ENCODE data around the gene GRM7. TPM values are rescaled to one million over a fixed set of nuclear protein-coding genes. Genes with fewer than 3 reads are reported as not detected.
"Not testable (repeated sequence)": the region's sequence is repeated elsewhere in the genome, so short reads cannot be mapped to it uniquely, and the experiment has no call there.

GRM7 gene
- total RNA-seq, 1 experiment from 2014 or later = not detected

DNA sequence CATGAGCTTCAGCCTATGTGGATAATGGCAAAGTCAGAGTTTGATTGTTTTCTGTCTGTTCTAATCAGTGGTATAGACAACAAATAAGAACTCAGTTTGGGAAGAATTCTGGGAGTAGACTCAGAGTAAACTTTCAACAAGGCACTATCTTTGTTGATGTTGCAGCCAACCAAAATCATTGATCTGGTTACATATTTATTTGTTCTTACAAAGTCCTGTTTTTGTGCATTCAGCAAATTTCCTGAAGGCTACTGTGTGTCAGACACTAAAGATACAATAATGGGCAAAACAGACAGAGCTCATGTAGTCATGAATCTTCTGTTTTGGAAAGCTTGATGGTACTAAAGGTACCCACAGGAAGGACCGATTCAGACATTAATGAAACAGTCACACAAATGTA, 55.0 kb downstream of the GRM7 start:
- Histone ChIP-seq H3K36me3 (no peaks in the 10 kb centered on the region), H3K4me1 (replicated peaks) (no peaks in the 10 kb centered on the region), H3K9me3 (replicated peaks) (no peaks in the 10 kb centered on the region; the same call in 1 of the 2 replicates), H3K27me3 (replicated peaks) (no peaks in the 10 kb centered on the region), H3K27ac (no peak overlapping the region), H3K4me3 (no peak overlapping the region)
- no peak for DNase-seq (ENCODE audit: low read depth in 1 of 2, low spot score in 2 of 2)

DNA sequence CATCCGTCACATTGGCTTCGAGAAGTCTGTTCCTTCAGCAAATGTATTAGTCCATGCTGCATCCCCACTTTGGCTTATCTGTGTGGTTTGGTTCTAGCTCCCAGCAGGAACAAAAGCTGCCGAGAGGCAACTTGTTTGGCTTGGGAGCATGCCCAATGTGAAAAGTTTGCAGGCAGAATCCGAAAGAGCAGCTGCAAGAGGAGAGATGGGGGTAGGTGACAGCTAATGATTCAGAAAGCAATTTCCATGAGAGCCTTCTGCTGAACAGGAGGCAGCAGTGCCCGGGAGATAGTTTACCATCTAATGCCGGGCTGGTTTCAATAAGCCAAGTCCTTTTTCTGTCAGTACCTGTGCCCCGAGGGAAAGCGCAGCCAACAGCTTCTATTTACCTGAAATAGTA, 60.2 kb downstream of the GRM7 start:
- Histone ChIP-seq H3K36me3 (no peaks in the 10 kb centered on the region), H3K27me3 (replicated peaks) (no peaks in the 10 kb centered on the region), H3K9me3 (replicated peaks) (no peaks in the 10 kb centered on the region; the same call in 1 of the 2 replicates), H3K4me3 (no peak overlapping the region), H3K27ac (no peak overlapping the region), H3K4me1 (replicated peaks) (no peaks in the 10 kb centered on the region)
- no peak for DNase-seq (ENCODE audit: low read depth in 1 of 2, low spot score in 2 of 2)

DNA sequence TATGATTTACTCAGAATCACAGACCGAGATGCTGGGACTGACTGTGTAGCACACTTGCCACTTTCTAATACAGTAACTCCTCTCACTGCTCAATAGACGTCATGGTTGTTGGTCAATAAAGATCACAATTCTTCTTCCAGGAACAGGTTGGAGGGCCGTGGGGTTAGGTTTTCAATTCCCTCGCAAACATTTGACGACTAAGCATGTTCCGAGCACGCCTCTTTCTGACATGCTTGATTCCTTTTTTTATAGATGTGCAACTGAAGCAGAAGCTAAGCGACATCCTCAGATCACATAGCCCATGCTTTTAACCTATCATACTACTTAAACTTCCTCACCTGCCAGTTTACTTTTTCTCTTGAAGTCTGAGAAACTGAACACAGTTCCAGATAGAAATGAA, 61.0 kb downstream of the GRM7 start:
- no peaks in the 10 kb centered on the region for H3K27me3 ChIP-seq (replicated peaks)
- no peaks in the 10 kb centered on the region; the same call in 1 of the 2 replicates for H3K9me3 ChIP-seq (replicated peaks)
- H3K36me3 ChIP-seq = no peaks in the 10 kb centered on the region
- H3K4me1 ChIP-seq (replicated peaks) = no peaks in the 10 kb centered on the region
- H3K4me3 ChIP-seq = no peak overlapping the region
- no peak for DNase-seq (ENCODE audit: low read depth in 1 of 2, low spot score in 2 of 2)
- no peak overlapping the region for H3K27ac ChIP-seq

DNA sequence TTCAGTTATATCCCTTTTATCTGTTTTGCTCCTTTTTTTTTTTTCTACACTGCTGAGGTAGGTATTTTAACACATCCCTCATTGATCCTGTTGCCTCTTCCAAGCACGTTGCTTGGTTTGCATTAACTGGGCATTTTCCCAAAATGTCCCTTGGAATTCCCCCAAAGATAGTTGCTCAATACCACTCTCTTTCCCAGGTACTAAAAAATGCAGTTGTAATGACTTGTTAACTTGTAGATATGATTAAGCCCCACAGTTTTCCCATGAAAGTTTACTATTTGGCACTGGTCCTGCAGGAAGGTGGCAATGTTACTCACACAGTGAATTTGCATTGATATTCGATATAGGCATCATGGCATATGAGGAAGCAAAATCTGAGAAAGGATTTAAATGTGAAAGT, 67.1 kb downstream of the GRM7 start:
- H3K4me1 ChIP-seq (replicated peaks) = no peaks in the 10 kb centered on the region
- no peaks in the 10 kb centered on the region for H3K9me3 ChIP-seq (replicated peaks)
- DNase-seq (ENCODE audit: low read depth in 1 of 2, low spot score in 2 of 2) = no peak
- H3K27ac ChIP-seq = no peak overlapping the region
- H3K36me3 ChIP-seq = no peaks in the 10 kb centered on the region
- no peaks in the 10 kb centered on the region for H3K27me3 ChIP-seq (replicated peaks)
- H3K4me3 ChIP-seq = no peak overlapping the region

DNA sequence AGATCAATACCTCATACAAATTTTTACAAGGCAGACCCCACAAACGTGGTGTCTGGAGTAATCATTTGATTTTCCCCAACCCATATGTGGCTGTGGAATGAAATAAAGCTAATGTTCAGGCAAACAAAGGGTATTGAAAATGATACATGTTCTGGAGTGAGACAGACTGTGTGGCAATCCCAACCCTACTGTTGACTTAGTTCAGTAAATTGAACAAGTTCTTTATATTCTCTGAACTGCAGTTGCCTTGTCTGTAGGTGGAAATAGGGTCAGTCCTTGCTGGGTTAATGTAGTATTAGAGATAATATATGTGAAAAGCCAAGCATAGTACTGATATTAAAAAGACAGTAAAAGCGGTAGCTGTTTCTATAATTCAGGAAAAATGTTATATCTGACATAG, 69.0 kb downstream of the GRM7 start:
- DNase-seq (ENCODE audit: low read depth in 1 of 2, low spot score in 2 of 2) = no peak
- Histone ChIP-seq H3K9me3 (replicated peaks) (no peaks in the 10 kb centered on the region), H3K4me3 (no peak overlapping the region), H3K27ac (no peak overlapping the region), H3K36me3 (no peaks in the 10 kb centered on the region), H3K27me3 (replicated peaks) (no peaks in the 10 kb centered on the region), H3K4me1 (replicated peaks) (no peaks in the 10 kb centered on the region)

GRCh38 chr3:6935418-6935817, 74.5 kb downstream of the GRM7 start:
- H3K27ac ChIP-seq = not testable (repeated sequence)

GRCh38 chr3:6935970-6936369, 75.1 kb downstream of the GRM7 start:
- H3K27me3 ChIP-seq (replicated peaks) = no peaks in the 10 kb centered on the region
- H3K27ac ChIP-seq = no peak overlapping the region
- DNase-seq (ENCODE audit: low read depth in 1 of 2, low spot score in 2 of 2) = no peak
- H3K4me3 ChIP-seq = no peak overlapping the region
- H3K9me3 ChIP-seq (replicated peaks) = no peaks in the 10 kb centered on the region
- H3K36me3 ChIP-seq = no peaks in the 10 kb centered on the region
- no peaks in the 10 kb centered on the region for H3K4me1 ChIP-seq (replicated peaks)

More at GRCh38 chr3:6935418-6935817, 74.5 kb downstream of the GRM7 start:
- not testable (repeated sequence) for H3K4me1 ChIP-seq (replicated peaks); H3K9me3 ChIP-seq (replicated peaks); H3K4me3 ChIP-seq; DNase-seq (ENCODE audit: low read depth in 1 of 2, low spot score in 2 of 2); H3K36me3 ChIP-seq; H3K27me3 ChIP-seq (replicated peaks)

DNA sequence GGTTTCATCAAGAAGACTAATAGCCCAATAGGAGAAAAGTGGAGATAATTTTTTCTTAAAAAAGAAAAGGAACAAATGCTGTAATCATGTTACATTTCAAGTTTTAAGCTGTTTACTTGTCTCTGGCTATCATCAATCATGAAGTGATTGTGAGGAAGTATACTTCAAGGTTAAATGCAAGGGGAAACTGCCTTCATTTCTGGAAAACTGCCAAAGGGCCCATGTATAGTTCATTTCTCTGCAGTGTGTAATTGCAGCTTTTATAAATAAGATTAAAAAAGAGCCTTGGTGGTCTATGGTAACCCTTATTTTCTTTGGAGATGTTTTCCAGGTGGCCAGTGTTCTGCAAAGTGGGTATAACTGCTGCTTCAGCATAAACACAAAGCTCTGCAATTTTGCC, 101.9 kb downstream of the GRM7 start:
- DNase-seq (ENCODE audit: low read depth in 1 of 2, low spot score in 2 of 2) = no peak

DNA sequence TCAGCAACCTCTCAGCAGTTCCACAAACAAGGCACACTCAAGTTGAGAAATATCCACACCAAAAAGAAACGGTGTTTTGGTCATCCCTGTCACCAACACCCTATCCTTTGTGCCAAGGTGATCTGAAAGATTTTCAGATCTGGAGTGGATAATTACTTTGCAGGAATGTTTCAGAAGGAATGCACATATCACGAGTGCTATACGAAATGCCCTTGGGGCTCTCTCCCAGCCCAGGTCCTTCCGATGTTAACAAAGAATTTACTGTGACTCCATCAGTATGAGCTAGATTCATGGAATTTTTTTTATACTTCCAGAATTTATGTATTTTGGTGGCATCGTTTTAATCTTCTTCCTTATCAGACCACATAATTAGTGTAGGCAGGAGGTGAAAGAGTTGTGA, 105.0 kb downstream of the GRM7 start:
- Histone ChIP-seq H3K27me3 (replicated peaks) (no peaks in the 10 kb centered on the region), H3K4me1 (replicated peaks) (no peaks in the 10 kb centered on the region), H3K36me3 (no peaks in the 10 kb centered on the region), H3K27ac (no peak overlapping the region), H3K9me3 (replicated peaks) (no peaks in the 10 kb centered on the region), H3K4me3 (no peak overlapping the region)
- DNase-seq (ENCODE audit: low read depth in 1 of 2, low spot score in 2 of 2) = no peak

More for the DNA sequence above, 101.9 kb downstream of the GRM7 start:
- no peaks in the 10 kb centered on the region for H3K36me3 ChIP-seq
- no peak overlapping the region for H3K4me3 ChIP-seq
- no peaks in the 10 kb centered on the region for H3K9me3 ChIP-seq (replicated peaks)
- H3K4me1 ChIP-seq (replicated peaks) = no peaks in the 10 kb centered on the region
- no peak overlapping the region for H3K27ac ChIP-seq
- no peaks in the 10 kb centered on the region for H3K27me3 ChIP-seq (replicated peaks)

GRCh38 chr3:6971933-6972332, 111.0 kb downstream of the GRM7 start:
- H3K9me3 ChIP-seq (replicated peaks) = no peaks in the 10 kb centered on the region
- H3K27ac ChIP-seq = no peak overlapping the region

DNA sequence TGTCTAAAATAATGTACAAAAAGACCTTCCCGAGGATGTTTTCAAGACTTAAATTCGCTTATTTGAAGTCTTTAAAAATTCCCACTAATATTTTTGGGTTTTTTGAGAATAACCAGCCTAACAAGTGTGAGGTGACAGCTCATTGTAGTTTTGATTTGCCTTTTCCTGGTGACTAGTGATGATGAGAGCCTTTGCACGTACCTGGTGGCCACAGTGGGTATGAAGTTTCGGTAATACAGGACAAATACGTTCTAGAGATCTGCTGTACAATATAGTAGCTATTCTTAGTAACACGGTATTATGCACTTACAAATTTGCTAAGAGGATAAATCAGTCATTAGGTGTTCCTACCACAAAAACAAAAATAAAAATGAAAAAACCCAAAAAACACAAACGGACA, 124.9 kb downstream of the GRM7 start:
- DNase-seq (ENCODE audit: low read depth in 1 of 2, low spot score in 2 of 2) = no peak
- no peaks in the 10 kb centered on the region for H3K27me3 ChIP-seq (replicated peaks)
- H3K4me1 ChIP-seq (replicated peaks) = no peaks in the 10 kb centered on the region
- H3K27ac ChIP-seq = no peak overlapping the region
- no peaks in the 10 kb centered on the region for H3K9me3 ChIP-seq (replicated peaks)
- no peak overlapping the region for H3K4me3 ChIP-seq
- H3K36me3 ChIP-seq = no peaks in the 10 kb centered on the region

More at GRCh38 chr3:6971933-6972332, 111.0 kb downstream of the GRM7 start:
- Histone ChIP-seq H3K4me1 (replicated peaks) (no peaks in the 10 kb centered on the region), H3K27me3 (replicated peaks) (no peaks in the 10 kb centered on the region), H3K36me3 (no peaks in the 10 kb centered on the region), H3K4me3 (no peak overlapping the region)
- DNase-seq (ENCODE audit: low read depth in 1 of 2, low spot score in 2 of 2) = no peak

GRCh38 chr3:6989608-6990291, 128.8 kb downstream of the GRM7 start:
- Histone ChIP-seq H3K4me1 (replicated peaks) (no peaks in the 10 kb centered on the region), H3K36me3 (no peaks in the 10 kb centered on the region), H3K9me3 (replicated peaks) (no peaks in the 10 kb centered on the region; the same call in 1 of the 2 replicates), H3K27ac (no peak overlapping the region), H3K27me3 (replicated peaks) (no peaks in the 10 kb centered on the region), H3K4me3 (no peak overlapping the region)
- no peak for DNase-seq (ENCODE audit: low read depth in 1 of 2, low spot score in 2 of 2)

GRCh38 chr3:6994081-6994668, 133.3 kb downstream of the GRM7 start:
- no peak for DNase-seq (ENCODE audit: low read depth in 1 of 2, low spot score in 2 of 2)
- no peaks in the 10 kb centered on the region for H3K36me3 ChIP-seq
- H3K9me3 ChIP-seq (replicated peaks) = no peaks in the 10 kb centered on the region; the same call in 1 of the 2 replicates
- no peak overlapping the region for H3K4me3 ChIP-seq
- no peaks in the 10 kb centered on the region for H3K27me3 ChIP-seq (replicated peaks)
- no peak overlapping the region for H3K27ac ChIP-seq
- H3K4me1 ChIP-seq (replicated peaks) = no peaks in the 10 kb centered on the region

- no peaks in the 10 kb centered on the region; the same call in 1 of the 2 replicates for H3K9me3 ChIP-seq (replicated peaks)
- no peaks in the 10 kb centered on the region for H3K4me1 ChIP-seq (replicated peaks)
- H3K27me3 ChIP-seq (replicated peaks) = no peaks in the 10 kb centered on the region
- no peak overlapping the region for H3K4me3 ChIP-seq
- H3K27ac ChIP-seq = no peak overlapping the region
- H3K36me3 ChIP-seq = no peaks in the 10 kb centered on the region
- no peak for DNase-seq (ENCODE audit: low read depth in 1 of 2, low spot score in 2 of 2)
These were observed 139.6 kb downstream of the GRM7 start for GRCh38 chr3:7000501-7000900.

Data from SJSA1 (cell line).